ENCODE results near the gene A4GALT.
"Not testable (repeated sequence)": the region's sequence is repeated elsewhere in the genome, so short reads cannot be mapped to it uniquely, and the experiment has no call there.

GRCh38 chr22:42755121-42755520 lies 34.5 kb upstream of the A4GALT start:
- TF ChIP-seq, protein P1, sequence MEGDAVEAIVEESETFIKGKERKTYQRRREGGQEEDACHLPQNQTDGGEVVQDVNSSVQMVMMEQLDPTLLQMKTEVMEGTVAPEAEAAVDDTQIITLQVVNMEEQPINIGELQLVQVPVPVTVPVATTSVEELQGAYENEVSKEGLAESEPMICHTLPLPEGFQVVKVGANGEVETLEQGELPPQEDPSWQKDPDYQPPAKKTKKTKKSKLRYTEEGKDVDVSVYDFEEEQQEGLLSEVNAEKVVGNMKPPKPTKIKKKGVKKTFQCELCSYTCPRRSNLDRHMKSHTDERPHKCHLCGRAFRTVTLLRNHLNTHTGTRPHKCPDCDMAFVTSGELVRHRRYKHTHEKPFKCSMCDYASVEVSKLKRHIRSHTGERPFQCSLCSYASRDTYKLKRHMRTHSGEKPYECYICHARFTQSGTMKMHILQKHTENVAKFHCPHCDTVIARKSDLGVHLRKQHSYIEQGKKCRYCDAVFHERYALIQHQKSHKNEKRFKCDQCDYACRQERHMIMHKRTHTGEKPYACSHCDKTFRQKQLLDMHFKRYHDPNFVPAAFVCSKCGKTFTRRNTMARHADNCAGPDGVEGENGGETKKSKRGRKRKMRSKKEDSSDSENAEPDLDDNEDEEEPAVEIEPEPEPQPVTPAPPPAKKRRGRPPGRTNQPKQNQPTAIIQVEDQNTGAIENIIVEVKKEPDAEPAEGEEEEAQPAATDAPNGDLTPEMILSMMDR (IDR thresholded peaks at IDR 0.05): not testable (repeated sequence)
- not testable (repeated sequence) for TF ChIP-seq POLR2A (IDR thresholded peaks at IDR 0.05)

Measured in heart left ventricle (tissue), 13 donors.